HEK293 (cell line): ENCODE data around the gene RIOK1.
A peak's percentile ranks its signal among the peaks of the same experiment; 100 is the strongest.

Experiments used
- EGR2 ChIP-seq: fragments of 450-650 bp; formaldehyde crosslinking; IDR thresholded peaks from 2 replicates; pipeline ENCODE4 v1.5.1; 2016; ENCODE audit warnings: low read depth, missing biosample characterization, missing genetic modification characterization
- FEZF1 ChIP-seq: fragments of 450-650 bp; formaldehyde crosslinking; IDR thresholded peaks from 2 replicates; pipeline ENCODE4 v1.5.1; 2016; ENCODE audit warnings: missing biosample characterization, missing genetic modification characterization
- HOXD13 ChIP-seq: sonication (generic); formaldehyde crosslinking; IDR thresholded peaks from 2 replicates; pipeline ENCODE4 v1.8.0; 2022; ENCODE audit warnings: missing genetic modification reagents, borderline replicate concordance
- KLF8 ChIP-seq: fragments of 450-650 bp; formaldehyde crosslinking; IDR thresholded peaks from 2 replicates; pipeline ENCODE4 v1.5.1; 2016; ENCODE audit warnings: missing biosample characterization, missing genetic modification characterization
- MZF1 ChIP-seq: fragments of 450-650 bp; formaldehyde crosslinking; IDR thresholded peaks from 2 replicates; pipeline ENCODE4 v1.5.1; 2017; ENCODE audit warnings: missing biosample characterization, missing genetic modification characterization, borderline replicate concordance
- OVOL3 ChIP-seq: fragments of 450-650 bp; formaldehyde crosslinking; IDR thresholded peaks from 2 replicates; pipeline ENCODE4 v1.5.1; 2016; ENCODE audit warnings: missing biosample characterization, missing genetic modification characterization
- SP7 ChIP-seq: fragments of 450-650 bp; formaldehyde crosslinking; IDR thresholded peaks from 2 replicates; pipeline ENCODE4 v1.5.1; 2016; ENCODE audit warnings: missing biosample characterization, missing genetic modification characterization
- WT1 ChIP-seq: fragments of 450-650 bp; formaldehyde crosslinking; IDR thresholded peaks from 2 replicates; pipeline ENCODE4 v1.5.1; 2016; ENCODE audit warnings: missing biosample characterization, missing genetic modification characterization
- ZBTB1 ChIP-seq: fragments of 450-650 bp; formaldehyde crosslinking; IDR thresholded peaks from 2 replicates; pipeline ENCODE4 v1.5.1; 2016; ENCODE audit warnings: missing biosample characterization, missing genetic modification characterization
- ZBTB21 ChIP-seq: fragments of 450-650 bp; formaldehyde crosslinking; IDR thresholded peaks from 2 replicates; pipeline ENCODE4 v1.5.1; 2017; ENCODE audit warnings: missing biosample characterization, missing genetic modification characterization
- ZNF155 ChIP-seq: fragments of 450-650 bp; formaldehyde crosslinking; IDR thresholded peaks from 2 replicates; pipeline ENCODE4 v1.5.1; 2016; ENCODE audit warnings: missing biosample characterization, missing genetic modification characterization
- ZNF174 ChIP-seq: fragments of 450-650 bp; formaldehyde crosslinking; IDR thresholded peaks from 2 replicates; pipeline ENCODE4 v1.5.0; 2017; ENCODE audit warnings: missing biosample characterization, mild to moderate bottlenecking, missing genetic modification characterization
- ZNF184 ChIP-seq: fragments of 450-650 bp; IDR thresholded peaks from 2 replicates; pipeline ENCODE4 v1.5.1; 2018; ENCODE audit warnings: missing biosample characterization, mild to moderate bottlenecking, missing genetic modification characterization
- ZNF266 ChIP-seq: fragments of 450-650 bp; formaldehyde crosslinking; IDR thresholded peaks from 2 replicates; pipeline ENCODE4 v1.5.1; 2016; ENCODE audit warnings: missing biosample characterization, missing genetic modification characterization, low read depth
- ZNF292 ChIP-seq: fragments of 450-650 bp; formaldehyde crosslinking; IDR thresholded peaks from 2 replicates; pipeline ENCODE4 v1.5.1; 2016; ENCODE audit warnings: low read depth, missing biosample characterization, missing genetic modification characterization, borderline replicate concordance
- ZNF335 ChIP-seq: fragments of 450-650 bp; formaldehyde crosslinking; conservative IDR thresholded peaks from 2 replicates; pipeline ENCODE4 v1.5.1; 2016; ENCODE audit warnings: missing biosample characterization, missing genetic modification characterization
- ZNF416 ChIP-seq: fragments of 450-650 bp; formaldehyde crosslinking; IDR thresholded peaks from 2 replicates; pipeline ENCODE4 v1.5.1; 2016; ENCODE audit warnings: missing biosample characterization, missing genetic modification characterization
- ZNF423 ChIP-seq: fragments of 450-650 bp; formaldehyde crosslinking; IDR thresholded peaks from 2 replicates; pipeline ENCODE4 v1.5.1; 2016; ENCODE audit warnings: missing biosample characterization, missing genetic modification characterization
- ZNF473 ChIP-seq: fragments of 450-650 bp; formaldehyde crosslinking; IDR thresholded peaks from 2 replicates; pipeline ENCODE4 v1.5.1; 2017; ENCODE audit warnings: missing biosample characterization, missing genetic modification characterization
- ZNF501 ChIP-seq: fragments of 450-650 bp; formaldehyde crosslinking; IDR thresholded peaks from 2 replicates; pipeline ENCODE4 v1.5.1; 2016; ENCODE audit warnings: missing biosample characterization, missing genetic modification characterization
- ZNF521 ChIP-seq: fragments of 450-650 bp; formaldehyde crosslinking; IDR thresholded peaks from 2 replicates; pipeline ENCODE4 v1.5.1; 2017; ENCODE audit warnings: missing biosample characterization, mild to moderate bottlenecking, missing genetic modification characterization
- ZNF530 ChIP-seq: fragments of 450-650 bp; formaldehyde crosslinking; IDR thresholded peaks from 2 replicates; pipeline ENCODE4 v1.5.1; 2016; ENCODE audit warnings: low read depth, missing biosample characterization, missing genetic modification characterization
- ZNF560 ChIP-seq: fragments of 450-650 bp; formaldehyde crosslinking; IDR thresholded peaks from 2 replicates; pipeline ENCODE4 v1.5.1; 2017; ENCODE audit warnings: missing biosample characterization, missing genetic modification characterization, borderline replicate concordance
- ZNF600 ChIP-seq: fragments of 450-650 bp; formaldehyde crosslinking; IDR thresholded peaks from 2 replicates; pipeline ENCODE4 v1.5.1; 2016; ENCODE audit warnings: missing biosample characterization, missing genetic modification characterization
- ZNF658 ChIP-seq: fragments of 450-650 bp; formaldehyde crosslinking; IDR thresholded peaks from 2 replicates; pipeline ENCODE4; 2016; ENCODE audit warnings: missing biosample characterization, missing genetic modification characterization
- ZNF660 ChIP-seq: fragments of 450-650 bp; IDR thresholded peaks from 2 replicates; pipeline ENCODE4 v1.5.1; 2018; ENCODE audit warnings: missing biosample characterization, mild to moderate bottlenecking, missing genetic modification characterization
- ZNF707 ChIP-seq: fragments of 450-650 bp; formaldehyde crosslinking; IDR thresholded peaks from 2 replicates; pipeline ENCODE4 v1.5.1; 2016; ENCODE audit warnings: missing biosample characterization, missing genetic modification characterization
- TF ChIP-seq, protein P1 (sequence below): sonication (generic); formaldehyde crosslinking; IDR thresholded peaks from 2 replicates; pipeline ENCODE4 v1.8.1; 2022; ENCODE audit warnings: mild to moderate bottlenecking, moderate library complexity, missing genetic modification reagents
- TF ChIP-seq, protein P2 (sequence below): fragments of 450-650 bp; formaldehyde crosslinking; IDR thresholded peaks from 2 replicates; pipeline ENCODE4 v1.5.1; 2016; ENCODE audit warnings: missing biosample characterization, missing genetic modification characterization
- TF ChIP-seq, protein P3 (sequence below): fragments of 450-650 bp; formaldehyde crosslinking; IDR thresholded peaks from 2 replicates; pipeline ENCODE4 v1.5.1; 2016; ENCODE audit warnings: missing biosample characterization, missing genetic modification characterization

RIOK1 gene

DNA sequence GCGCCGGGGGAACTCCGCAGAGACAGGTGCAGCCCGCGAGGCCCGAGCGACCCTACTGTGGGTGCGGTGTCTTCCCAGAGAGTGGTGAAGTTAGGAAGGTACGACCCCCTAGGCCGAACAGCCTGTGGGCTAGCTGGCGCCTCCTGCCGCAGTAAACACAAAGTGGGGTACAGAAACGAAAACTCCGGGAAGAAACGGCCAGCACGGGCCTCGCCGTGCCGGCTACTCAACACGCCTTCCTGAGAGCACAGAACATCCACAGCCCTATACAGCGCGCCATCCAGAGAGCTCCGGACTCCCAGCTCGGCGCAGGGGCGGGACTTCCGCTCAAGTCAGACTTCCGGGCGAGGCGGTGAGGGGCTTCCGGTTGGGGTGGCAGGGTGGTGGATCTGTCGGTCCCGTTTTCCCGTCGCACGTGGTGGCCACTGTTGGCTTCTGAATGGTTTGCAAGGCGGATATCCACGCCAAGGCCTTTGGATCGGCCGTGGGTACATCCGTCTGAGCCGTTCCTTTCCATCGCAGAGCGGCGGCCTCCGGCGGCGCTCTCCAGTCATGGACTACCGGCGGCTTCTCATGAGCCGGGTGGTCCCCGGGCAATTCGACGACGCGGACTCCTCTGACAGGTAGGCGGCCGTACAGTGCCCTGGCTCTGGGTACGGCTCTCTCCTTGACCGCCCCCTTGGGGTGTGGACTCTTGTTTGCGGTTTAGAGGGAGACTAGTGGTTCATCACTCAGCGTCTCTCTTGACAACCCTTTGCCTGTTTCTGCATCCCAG is at the start of gene RIOK1, which contains the start of gene CAGE1 (continued):
- TF ChIP-seq, protein P1, sequence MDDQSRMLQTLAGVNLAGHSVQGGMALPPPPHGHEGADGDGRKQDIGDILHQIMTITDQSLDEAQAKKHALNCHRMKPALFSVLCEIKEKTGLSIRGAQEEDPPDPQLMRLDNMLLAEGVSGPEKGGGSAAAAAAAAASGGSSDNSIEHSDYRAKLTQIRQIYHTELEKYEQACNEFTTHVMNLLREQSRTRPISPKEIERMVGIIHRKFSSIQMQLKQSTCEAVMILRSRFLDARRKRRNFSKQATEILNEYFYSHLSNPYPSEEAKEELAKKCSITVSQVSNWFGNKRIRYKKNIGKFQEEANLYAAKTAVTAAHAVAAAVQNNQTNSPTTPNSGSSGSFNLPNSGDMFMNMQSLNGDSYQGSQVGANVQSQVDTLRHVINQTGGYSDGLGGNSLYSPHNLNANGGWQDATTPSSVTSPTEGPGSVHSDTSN (CRISPR knock-in tag), result no peak
- TF ChIP-seq ZNF335 (tag by site-specific recombination), result peak; percentile 82
- no peak for TF ChIP-seq ZNF292 (tag by site-specific recombination)
- no peak; the same call in 1 of the 2 replicates for TF ChIP-seq ZNF184
- peak; percentile 77 for TF ChIP-seq SP7 (tag by site-specific recombination)
- TF ChIP-seq ZNF266 (tag by site-specific recombination), result no peak
- peak; percentile 99 for TF ChIP-seq ZNF423
- TF ChIP-seq ZNF521 (tag by site-specific recombination), result no peak
- peak; percentile 74; the same call in 1 of the 2 replicates for TF ChIP-seq KLF8 (tag by site-specific recombination)
- TF ChIP-seq ZNF530 (tag by site-specific recombination), result peak; percentile 83; the same call in 1 of the 2 replicates
- TF ChIP-seq ZBTB21 (tag by site-specific recombination), result peak; percentile 36; the same call in 1 of the 2 replicates
- TF ChIP-seq ZNF658 (tag by site-specific recombination), result no peak
- TF ChIP-seq WT1 (tag by site-specific recombination), result no peak; the same call in 1 of the 2 replicates
- TF ChIP-seq ZNF501, result peak; percentile 94; the same call in 1 of the 2 replicates
- TF ChIP-seq ZNF174 (tag by site-specific recombination), result no peak
- TF ChIP-seq ZNF600 (tag by site-specific recombination), result peak; percentile 98
- no peak for TF ChIP-seq ZNF707 (tag by site-specific recombination)
- TF ChIP-seq EGR2 (tag by site-specific recombination), result no peak
- TF ChIP-seq, protein P2, sequence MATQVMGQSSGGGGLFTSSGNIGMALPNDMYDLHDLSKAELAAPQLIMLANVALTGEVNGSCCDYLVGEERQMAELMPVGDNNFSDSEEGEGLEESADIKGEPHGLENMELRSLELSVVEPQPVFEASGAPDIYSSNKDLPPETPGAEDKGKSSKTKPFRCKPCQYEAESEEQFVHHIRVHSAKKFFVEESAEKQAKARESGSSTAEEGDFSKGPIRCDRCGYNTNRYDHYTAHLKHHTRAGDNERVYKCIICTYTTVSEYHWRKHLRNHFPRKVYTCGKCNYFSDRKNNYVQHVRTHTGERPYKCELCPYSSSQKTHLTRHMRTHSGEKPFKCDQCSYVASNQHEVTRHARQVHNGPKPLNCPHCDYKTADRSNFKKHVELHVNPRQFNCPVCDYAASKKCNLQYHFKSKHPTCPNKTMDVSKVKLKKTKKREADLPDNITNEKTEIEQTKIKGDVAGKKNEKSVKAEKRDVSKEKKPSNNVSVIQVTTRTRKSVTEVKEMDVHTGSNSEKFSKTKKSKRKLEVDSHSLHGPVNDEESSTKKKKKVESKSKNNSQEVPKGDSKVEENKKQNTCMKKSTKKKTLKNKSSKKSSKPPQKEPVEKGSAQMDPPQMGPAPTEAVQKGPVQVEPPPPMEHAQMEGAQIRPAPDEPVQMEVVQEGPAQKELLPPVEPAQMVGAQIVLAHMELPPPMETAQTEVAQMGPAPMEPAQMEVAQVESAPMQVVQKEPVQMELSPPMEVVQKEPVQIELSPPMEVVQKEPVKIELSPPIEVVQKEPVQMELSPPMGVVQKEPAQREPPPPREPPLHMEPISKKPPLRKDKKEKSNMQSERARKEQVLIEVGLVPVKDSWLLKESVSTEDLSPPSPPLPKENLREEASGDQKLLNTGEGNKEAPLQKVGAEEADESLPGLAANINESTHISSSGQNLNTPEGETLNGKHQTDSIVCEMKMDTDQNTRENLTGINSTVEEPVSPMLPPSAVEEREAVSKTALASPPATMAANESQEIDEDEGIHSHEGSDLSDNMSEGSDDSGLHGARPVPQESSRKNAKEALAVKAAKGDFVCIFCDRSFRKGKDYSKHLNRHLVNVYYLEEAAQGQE (tag by site-specific recombination), result no peak; the same call in 1 of the 2 replicates
- no peak for TF ChIP-seq ZBTB1
- TF ChIP-seq ZNF473, result no peak
- TF ChIP-seq OVOL3 (tag by site-specific recombination), result no peak
- no peak for TF ChIP-seq HOXD13 (CRISPR knock-in tag)
- no peak for TF ChIP-seq FEZF1 (tag by site-specific recombination)
- TF ChIP-seq ZNF660 (tag by site-specific recombination), result peak; percentile 38; the same call in 1 of the 2 replicates
- TF ChIP-seq, protein P3, sequence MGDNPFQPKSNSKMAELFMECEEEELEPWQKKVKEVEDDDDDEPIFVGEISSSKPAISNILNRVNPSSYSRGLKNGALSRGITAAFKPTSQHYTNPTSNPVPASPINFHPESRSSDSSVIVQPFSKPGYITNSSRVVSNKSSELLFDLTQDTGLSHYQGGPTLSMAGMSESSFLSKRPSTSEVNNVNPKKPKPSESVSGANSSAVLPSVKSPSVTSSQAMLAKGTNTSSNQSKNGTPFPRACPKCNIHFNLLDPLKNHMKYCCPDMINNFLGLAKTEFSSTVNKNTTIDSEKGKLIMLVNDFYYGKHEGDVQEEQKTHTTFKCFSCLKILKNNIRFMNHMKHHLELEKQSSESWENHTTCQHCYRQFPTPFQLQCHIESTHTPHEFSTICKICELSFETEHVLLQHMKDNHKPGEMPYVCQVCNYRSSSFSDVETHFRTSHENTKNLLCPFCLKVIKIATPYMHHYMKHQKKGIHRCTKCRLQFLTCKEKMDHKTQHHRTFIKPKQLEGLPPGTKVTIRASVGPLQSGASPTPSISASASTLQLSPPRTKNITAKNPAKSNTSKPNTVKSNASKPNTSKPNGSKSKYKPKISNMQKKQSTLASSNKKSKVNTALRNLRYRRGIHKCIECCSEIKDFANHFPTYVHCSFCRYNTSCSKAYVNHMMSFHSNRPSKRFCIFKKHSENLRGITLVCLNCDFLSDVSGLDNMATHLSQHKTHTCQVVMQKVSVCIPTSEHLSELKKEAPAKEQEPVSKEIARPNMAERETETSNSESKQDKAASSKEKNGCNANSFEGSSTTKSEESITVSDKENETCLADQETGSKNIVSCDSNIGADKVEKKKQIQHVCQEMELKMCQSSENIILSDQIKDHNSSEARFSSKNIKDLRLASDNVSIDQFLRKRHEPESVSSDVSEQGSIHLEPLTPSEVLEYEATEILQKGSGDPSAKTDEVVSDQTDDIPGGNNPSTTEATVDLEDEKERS, result 0 out of 2 replicates have a peak, but pooled peaks have one; percentile 45
- no peak for TF ChIP-seq ZNF155
- no peak for TF ChIP-seq MZF1 (tag by site-specific recombination)
- no peak for TF ChIP-seq ZNF416 (tag by site-specific recombination)
- no peak for TF ChIP-seq ZNF560 (tag by site-specific recombination)
